HG03354 (cell line): ENCODE measurements around the gene C4orf46.
A peak's percentile ranks its signal among the peaks of the same experiment; 100 is the strongest.

Source experiments
- ATAC-seq: cut with Tn5 transposase; IDR thresholded peaks from one replicate; pipeline ENCODE4 v1.9.1; 2021; ENCODE audit warnings: mild to moderate bottlenecking; ENCODE audit not compliant: unreplicated experiment, poor library complexity, severe bottlenecking

The C4orf46 gene

GRCh38 chr4:158657291-158657690 is 14.4 kb downstream of the C4orf46 start:
- ATAC-seq: no peak

DNA sequence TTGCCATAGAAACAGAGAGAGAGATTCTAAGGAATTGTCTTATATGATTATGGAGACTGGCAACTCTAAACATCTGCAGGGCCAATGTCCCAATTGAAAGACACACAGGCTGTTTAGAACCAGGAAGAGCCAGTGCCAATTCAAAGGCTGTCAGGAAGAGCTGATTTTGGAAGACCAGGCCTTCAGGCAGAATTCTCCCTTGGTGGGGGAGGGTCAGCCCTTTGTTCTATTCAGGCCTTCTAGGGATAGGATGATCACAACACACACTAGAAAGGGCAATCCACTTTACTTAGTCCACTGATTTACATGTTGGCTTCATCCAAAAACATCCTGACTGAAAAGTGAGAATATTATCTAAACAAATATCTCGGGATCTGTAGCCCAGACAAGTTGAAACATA is 15.2 kb downstream of the C4orf46 start:
- no peak for ATAC-seq

GRCh38 chr4:158652920-158653319 is 18.8 kb downstream of the C4orf46 start:
- ATAC-seq: peak; percentile 68

- ATAC-seq: no peak
Observed at GRCh38 chr4:158649111-158649680, 22.5 kb downstream of the C4orf46 start.

DNA sequence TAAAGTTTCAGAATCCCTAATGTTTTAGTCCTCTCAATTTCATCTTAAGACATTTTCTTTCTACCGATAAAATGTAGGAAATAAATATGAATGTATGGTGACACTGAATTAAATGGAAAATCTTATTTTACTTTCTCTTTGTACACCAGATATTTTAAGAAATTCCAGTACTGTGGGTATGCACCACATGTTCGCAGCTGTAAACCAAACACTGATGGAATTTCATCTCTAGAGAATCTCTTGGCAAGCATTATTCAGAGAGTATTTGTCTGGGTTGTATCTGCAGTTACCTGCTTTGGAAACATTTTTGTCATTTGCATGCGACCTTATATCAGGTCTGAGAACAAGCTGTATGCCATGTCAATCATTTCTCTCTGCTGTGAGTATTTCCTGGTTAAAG is 26.9 kb downstream of the C4orf46 start:
- ATAC-seq: no peak

DNA sequence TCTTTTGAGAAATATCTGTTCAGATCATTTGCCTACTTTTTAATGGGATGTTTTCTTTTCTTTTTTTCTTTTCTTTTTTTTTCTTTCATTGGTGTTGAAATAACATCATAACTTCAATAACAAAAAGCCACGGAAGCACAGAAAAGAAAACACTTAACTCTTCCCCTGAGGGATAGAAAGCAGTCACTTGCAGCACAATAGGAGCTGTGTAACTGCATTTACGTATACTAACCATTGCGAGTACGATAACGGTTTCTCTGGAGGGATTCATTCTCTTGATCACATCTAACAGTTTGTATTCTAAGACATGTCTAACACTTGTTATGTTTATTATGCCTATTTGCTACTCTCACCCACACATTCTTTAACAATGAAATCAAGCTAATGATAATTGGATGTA is 27.3 kb downstream of the C4orf46 start:
- no peak for ATAC-seq

DNA sequence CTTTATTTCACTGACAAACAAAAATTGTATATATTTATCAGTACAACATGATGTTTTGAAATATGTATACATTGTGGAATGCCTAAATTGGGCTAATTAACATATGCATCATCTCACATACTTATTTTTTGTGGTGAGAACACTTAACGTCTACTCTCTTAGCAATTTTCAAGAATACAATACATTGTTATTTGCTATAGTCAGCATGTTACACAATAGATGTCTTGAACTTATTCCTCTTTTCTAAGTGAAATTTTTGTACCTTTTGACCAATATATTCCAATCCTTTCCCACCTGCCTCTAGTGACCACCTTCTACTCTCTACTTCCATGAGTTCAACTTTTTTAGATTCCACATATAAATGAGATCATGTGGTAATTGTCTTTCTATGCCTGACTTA is 35.1 kb downstream of the C4orf46 start:
- no peak for ATAC-seq

- no peak for ATAC-seq
Observed at GRCh38 chr4:158630893-158631292, 40.8 kb downstream of the C4orf46 start.

DNA sequence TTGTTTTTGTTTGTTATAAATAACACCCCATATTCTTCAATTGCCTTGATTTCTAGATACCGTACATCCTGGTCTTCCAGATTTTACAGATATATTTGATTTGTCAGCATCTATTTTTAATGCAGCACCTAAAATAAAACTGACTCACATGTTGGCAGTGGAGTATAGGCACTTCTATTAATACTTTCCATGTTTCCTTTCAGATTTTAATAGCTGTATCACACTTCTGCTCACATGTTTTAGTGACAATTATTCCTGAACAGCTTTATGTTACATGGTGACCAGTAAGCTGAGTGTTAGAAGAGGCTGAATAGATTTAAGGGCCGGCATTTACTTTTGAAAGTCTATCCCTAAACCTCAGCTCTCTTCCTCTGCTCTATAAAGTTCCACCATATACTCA is 46.1 kb downstream of the C4orf46 start:
- ATAC-seq: no peak

DNA sequence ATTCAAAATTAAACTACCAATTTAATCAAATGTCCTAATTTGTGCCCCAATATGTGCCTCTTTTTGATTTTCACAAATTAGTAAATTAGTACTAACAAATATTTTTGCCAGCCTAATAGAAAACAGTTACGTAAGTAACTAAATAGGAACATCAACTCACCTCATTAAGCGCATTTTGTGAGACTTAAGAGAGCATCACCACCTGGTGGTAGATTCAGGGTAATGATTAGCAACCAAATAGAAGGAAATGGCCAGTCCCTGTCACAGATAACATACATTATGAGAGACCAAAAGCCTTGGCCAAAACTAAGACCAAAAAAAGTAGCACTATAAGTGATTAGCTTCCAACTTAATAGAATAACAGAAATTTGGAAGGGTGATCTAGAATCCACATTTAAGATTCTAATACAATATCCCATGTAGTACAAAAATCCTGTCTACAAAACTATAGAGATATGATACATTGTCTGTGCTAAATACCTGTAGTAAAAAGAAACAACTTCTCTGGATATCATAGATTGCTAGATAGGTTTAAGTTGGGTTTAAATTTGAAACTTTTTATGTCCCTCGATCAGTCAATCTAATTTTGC is 46.7 kb downstream of the C4orf46 start:
- peak; percentile 96 for ATAC-seq

DNA sequence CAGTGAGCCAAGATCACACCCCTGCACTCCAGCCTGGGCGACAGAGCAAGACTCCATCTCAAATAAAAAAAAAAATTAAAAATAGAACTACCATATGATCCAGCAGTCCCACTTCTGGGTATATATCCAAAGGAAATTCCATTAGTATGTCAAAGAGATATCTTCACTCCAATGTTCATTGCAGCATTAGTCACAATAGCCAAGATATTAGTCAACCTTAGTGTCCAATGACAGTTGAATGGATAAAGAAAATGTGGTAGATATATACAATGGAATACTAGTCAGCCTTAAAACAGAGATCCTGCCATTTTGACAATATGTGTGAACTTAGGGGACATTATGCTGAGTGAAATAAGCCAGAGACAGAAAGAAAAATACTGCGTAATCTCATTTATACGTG is 49.4 kb downstream of the C4orf46 start:
- ATAC-seq: no peak

GRCh38 chr4:158621729-158622128 is 50.0 kb downstream of the C4orf46 start:
- peak; percentile 52 for ATAC-seq

- no peak for ATAC-seq
Observed at GRCh38 chr4:158617956-158618355, 53.7 kb downstream of the C4orf46 start.
